Dendritic cell treated with granulocyte-macrophage colony-stimulating factor and Interleukin-4, amounts not matched to agents 40 ng/mL and 50 ng/mL, for 4 days (primary cell): Measurements from ENCODE around the gene KCNJ12.

ENCODE experiments used
- H3K27ac Mint-ChIP-seq: one replicate; pipeline ENCODE4 v1.8.0; 2022; ENCODE audit warnings: mild to moderate bottlenecking, mixed read lengths
- H3K27me3 Mint-ChIP-seq: one replicate; pipeline ENCODE4 v1.8.0; 2022; ENCODE audit warnings: mild to moderate bottlenecking, mixed read lengths
- H3K36me3 Mint-ChIP-seq: one replicate; pipeline ENCODE4 v1.8.0; 2022; ENCODE audit warnings: low read depth, mixed read lengths
- H3K4me1 Mint-ChIP-seq: one replicate; pipeline ENCODE4 v1.8.0; 2022; ENCODE audit warnings: low read depth, mixed read lengths
- H3K4me3 Mint-ChIP-seq: one replicate; pipeline ENCODE4 v1.8.0; 2022; ENCODE audit warnings: mild to moderate bottlenecking, moderate library complexity, mixed read lengths
- H3K9me3 Mint-ChIP-seq: one replicate; pipeline ENCODE4 v1.8.0; 2022; ENCODE audit warnings: mixed read lengths
- intact Hi-C: fragments of 100-400 bp; cut with micrococcal nuclease; formaldehyde crosslinking; loops from one replicate; pipeline ENCODE4 v1.15.0; 2022

The KCNJ12 gene

DNA sequence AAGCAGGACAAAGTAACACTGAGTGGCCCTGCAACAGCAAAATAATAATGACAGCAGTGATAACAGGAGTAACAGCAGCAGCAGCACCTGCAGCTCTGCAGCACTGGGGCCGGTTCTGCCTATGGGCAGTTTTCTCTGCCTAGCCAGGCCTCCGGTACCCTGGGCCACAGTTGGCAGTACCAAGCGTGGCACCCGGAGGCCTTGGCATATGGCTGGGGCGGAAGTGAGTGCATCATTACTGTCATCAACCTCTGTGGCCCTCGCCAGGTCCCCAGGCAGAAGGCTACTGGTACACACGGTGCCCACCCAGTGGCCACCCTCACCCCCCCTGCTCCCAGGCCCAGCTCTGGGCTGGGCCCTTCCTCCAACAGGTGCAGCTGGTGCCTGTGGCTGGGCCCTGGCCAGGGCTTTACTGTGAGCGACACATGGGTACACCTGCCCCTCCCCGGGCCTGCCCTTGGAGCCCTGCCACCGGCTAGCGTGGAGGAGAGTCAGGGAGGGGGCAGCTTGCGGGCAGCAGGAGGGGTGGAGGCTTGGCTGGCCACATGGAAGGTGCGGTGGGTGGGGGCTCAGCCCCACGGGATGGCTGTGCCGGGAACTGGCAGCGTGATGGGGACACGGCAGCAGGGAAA, 3.0 kb downstream of the KCNJ12 start:
- no peaks in the 10 kb centered on the region for H3K36me3 Mint-ChIP-seq
- H3K9me3 Mint-ChIP-seq = no peaks in the 10 kb centered on the region
- no peak overlapping the region for H3K27ac Mint-ChIP-seq
- intact Hi-C loops = no loop called here
- H3K27me3 Mint-ChIP-seq = peaks cover 47% of the 10 kb centered on the region
- H3K4me1 Mint-ChIP-seq = peaks cover 20% of the 10 kb centered on the region
- H3K4me3 Mint-ChIP-seq = no peak overlapping the region

DNA sequence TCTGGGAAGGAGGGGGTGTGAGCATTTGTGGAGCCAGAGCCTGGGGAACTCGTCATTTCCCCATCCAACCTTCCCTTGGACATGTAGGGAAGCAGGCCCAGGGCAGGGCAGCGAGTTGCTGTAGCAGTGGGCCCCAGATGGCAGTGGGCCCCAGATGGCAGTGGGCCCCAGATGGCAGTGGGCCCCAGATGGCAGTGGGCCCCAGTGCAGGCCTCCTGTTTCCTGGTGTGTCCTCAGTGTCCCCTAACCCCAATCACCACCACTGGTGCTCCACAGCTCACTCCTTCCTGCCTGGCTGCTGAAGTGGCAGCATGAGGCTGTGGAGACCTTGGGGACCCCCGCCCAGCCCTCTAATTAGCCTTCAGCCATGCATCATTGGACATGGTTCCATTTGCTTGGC, 4.5 kb downstream of the KCNJ12 start:
- Mint-ChIP-seq H3K4me3 (no peak overlapping the region), H3K27ac (no peak overlapping the region)

DNA sequence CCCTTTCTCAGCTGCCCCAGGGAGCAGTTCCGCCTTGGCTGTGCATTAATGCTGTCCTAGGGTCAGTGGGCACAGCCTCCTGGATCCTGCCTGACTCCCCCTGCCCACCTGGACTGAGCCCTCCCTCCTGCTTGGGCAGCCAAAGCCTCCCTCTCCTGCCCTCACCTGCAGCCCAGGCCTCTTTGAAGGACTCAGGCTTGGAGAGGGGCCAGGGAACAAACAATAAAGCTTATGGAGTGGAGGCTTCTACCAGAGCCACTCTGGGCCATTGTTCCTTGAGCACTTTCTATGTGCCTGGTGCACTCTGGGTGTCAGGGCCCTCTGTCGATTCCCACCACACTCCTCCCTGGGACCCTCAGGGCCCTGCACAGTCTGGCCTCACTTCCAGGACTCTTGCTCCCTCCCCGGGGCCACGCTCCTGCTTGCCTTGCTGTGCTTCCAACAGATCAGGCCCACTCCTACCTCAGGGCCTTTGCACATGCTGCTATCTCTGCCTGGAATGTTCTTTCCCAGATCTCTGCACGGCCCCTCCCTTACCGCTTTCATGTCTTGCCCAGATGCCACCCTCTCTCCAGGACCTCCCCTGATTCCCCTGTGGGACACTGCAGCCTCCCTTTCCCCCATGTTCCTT, 5.0 kb downstream of the KCNJ12 start:
- no peaks in the 10 kb centered on the region for H3K9me3 Mint-ChIP-seq
- no peak overlapping the region for H3K27ac Mint-ChIP-seq
- no peak overlapping the region for H3K4me3 Mint-ChIP-seq
- H3K27me3 Mint-ChIP-seq = peaks cover 28% of the 10 kb centered on the region
- no peaks in the 10 kb centered on the region for H3K36me3 Mint-ChIP-seq
- intact Hi-C loops = no loop called here
- peaks cover 14% of the 10 kb centered on the region for H3K4me1 Mint-ChIP-seq

More for the DNA sequence above, 4.5 kb downstream of the KCNJ12 start:
- Mint-ChIP-seq H3K9me3 (no peaks in the 10 kb centered on the region), H3K36me3 (no peaks in the 10 kb centered on the region), H3K27me3 (peaks cover 33% of the 10 kb centered on the region), H3K4me1 (peaks cover 14% of the 10 kb centered on the region)
- intact Hi-C loops = no loop called here

DNA sequence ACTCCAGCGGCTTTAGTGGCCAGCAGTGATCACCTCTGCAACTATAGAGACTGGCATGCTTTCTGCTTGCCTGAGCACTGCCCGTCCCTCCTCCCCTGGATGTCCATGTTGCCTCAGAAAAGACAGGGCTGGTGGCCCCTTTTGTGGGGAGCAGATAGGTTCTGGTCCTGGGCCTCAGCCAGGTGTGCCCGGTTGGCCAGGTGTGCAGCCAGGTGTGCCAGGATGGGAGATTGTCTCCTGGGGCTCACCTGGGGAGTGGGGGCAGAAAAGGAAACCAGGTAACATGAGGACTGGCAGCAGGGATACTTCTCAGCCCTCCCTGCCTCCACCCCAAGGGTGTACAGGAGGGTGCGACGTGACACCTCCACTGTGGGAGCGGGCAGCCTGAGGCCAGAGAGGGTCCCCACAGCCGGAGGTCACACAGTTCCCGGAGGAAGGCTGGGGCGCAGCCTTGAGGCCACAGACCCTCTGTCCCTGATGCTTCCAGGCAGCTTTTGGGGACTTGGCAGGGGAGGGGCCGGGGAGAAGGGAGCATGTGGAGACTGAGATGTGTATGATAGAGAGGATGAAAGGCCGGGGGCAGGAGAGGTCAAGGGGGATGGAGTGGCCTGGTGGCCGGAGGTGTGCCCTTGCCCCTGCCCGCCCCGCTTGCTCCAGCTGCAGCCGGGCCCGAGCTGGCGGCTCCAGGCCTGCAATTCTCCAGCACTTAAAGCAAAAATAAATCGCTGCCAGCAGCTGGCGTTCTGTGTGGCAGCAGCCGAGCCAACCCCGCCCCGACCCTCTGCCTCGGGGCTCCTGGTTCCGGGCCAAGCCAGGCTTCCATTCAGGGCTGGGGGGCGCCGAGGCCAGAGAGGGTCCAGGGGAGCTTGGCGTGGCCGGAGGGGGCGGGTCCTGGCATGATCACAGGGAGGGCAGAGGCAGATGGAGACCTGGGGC, 6.7 kb downstream of the KCNJ12 start:
- intact Hi-C loops = no loop called here
- H3K9me3 Mint-ChIP-seq = no peaks in the 10 kb centered on the region
- no peak overlapping the region for H3K27ac Mint-ChIP-seq
- H3K36me3 Mint-ChIP-seq = no peaks in the 10 kb centered on the region
- peaks cover 15% of the 10 kb centered on the region for H3K27me3 Mint-ChIP-seq
- no peak overlapping the region for H3K4me3 Mint-ChIP-seq
- H3K4me1 Mint-ChIP-seq = peaks cover 4% of the 10 kb centered on the region

DNA sequence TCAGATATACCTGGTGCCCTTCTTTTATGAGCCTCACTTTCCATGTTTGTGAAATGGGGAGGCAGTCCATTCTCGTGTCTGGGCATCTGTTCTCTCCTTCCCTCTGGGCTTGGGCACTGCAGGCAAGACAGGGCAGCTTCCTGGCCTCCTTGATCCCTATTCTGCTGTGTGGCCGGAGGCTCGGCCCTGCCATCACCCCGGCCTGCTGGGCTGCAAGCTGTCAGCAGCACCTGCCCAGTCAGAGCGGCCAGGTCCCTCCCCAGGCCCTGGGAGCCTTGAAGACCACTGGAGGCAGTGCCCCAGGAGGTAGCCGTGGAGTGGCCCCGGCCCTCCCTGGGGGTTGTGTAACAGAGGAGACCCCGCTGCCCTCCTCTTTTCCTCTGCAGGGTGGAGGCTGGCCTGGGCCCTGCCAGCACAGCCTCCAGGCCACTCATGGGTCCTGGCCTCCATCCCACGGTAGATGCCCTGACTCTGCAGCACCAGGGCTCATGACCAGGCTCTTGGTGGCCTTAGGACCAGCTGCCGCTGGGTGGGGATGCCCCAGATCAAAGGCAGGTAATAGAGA, 9.2 kb downstream of the KCNJ12 start:
- H3K27ac Mint-ChIP-seq = no peak overlapping the region
- no peaks in the 10 kb centered on the region for H3K36me3 Mint-ChIP-seq

DNA sequence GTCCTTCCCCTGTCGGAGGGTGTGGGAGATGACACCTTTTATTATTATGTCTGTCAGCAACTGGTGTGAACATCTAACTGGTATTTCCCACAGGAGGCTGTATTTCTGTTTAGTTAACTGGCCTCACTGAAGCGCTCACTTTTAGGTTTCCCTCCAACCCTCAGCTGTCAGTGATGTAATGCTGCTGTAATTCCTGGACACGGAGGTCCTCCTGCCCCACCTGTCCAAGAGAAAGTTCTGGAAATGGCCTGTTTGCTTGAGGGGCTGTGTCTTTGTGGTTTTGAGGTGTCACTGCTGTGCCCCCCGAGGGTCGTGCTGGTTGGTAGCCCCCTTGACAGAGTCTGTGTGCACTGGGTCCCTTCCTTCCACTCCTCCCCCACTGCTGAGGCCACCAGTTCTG, 11.5 kb downstream of the KCNJ12 start:
- Mint-ChIP-seq H3K9me3 (no peaks in the 10 kb centered on the region), H3K27ac (no peak overlapping the region)

More for the DNA sequence above, 9.2 kb downstream of the KCNJ12 start:
- Mint-ChIP-seq H3K4me3 (no peak overlapping the region), H3K4me1 (no peaks in the 10 kb centered on the region), H3K9me3 (no peaks in the 10 kb centered on the region), H3K27me3 (peaks cover 7% of the 10 kb centered on the region)
- intact Hi-C loops = no loop called here

GRCh38 chr17:21388066-21388465, 11.9 kb downstream of the KCNJ12 start:
- H3K4me1 Mint-ChIP-seq = no peaks in the 10 kb centered on the region
- no peaks in the 10 kb centered on the region for H3K9me3 Mint-ChIP-seq
- intact Hi-C loops = no loop called here
- peaks cover 10% of the 10 kb centered on the region for H3K27me3 Mint-ChIP-seq
- H3K4me3 Mint-ChIP-seq = no peak overlapping the region
- no peak overlapping the region for H3K27ac Mint-ChIP-seq
- no peaks in the 10 kb centered on the region for H3K36me3 Mint-ChIP-seq

More for the DNA sequence above, 11.5 kb downstream of the KCNJ12 start:
- Mint-ChIP-seq H3K4me1 (no peaks in the 10 kb centered on the region), H3K27me3 (peaks cover 10% of the 10 kb centered on the region), H3K4me3 (no peak overlapping the region), H3K36me3 (no peaks in the 10 kb centered on the region)
- intact Hi-C loops = no loop called here

GRCh38 chr17:21388944-21389343, 12.8 kb downstream of the KCNJ12 start:
- peaks cover 10% of the 10 kb centered on the region for H3K27me3 Mint-ChIP-seq
- no peaks in the 10 kb centered on the region for H3K36me3 Mint-ChIP-seq
- intact Hi-C loops = no loop called here
- no peak overlapping the region for H3K27ac Mint-ChIP-seq
- no peak overlapping the region for H3K4me3 Mint-ChIP-seq
- no peaks in the 10 kb centered on the region for H3K4me1 Mint-ChIP-seq
- H3K9me3 Mint-ChIP-seq = no peaks in the 10 kb centered on the region

- no peak overlapping the region for H3K4me3 Mint-ChIP-seq
- no peaks in the 10 kb centered on the region for H3K36me3 Mint-ChIP-seq
- no peaks in the 10 kb centered on the region for H3K9me3 Mint-ChIP-seq
- intact Hi-C loops = no loop called here
- no peaks in the 10 kb centered on the region for H3K4me1 Mint-ChIP-seq
- H3K27me3 Mint-ChIP-seq = peaks cover 10% of the 10 kb centered on the region
- no peak overlapping the region for H3K27ac Mint-ChIP-seq
Measured at GRCh38 chr17:21389394-21389793, 13.2 kb downstream of the KCNJ12 start.

GRCh38 chr17:21390294-21390693, 14.1 kb downstream of the KCNJ12 start:
- Mint-ChIP-seq H3K36me3 (no peaks in the 10 kb centered on the region), H3K4me3 (no peak overlapping the region), H3K27me3 (peaks cover 10% of the 10 kb centered on the region), H3K9me3 (no peaks in the 10 kb centered on the region), H3K4me1 (no peaks in the 10 kb centered on the region), H3K27ac (no peak overlapping the region)
- intact Hi-C loops = no loop called here

GRCh38 chr17:21392266-21392665, 16.1 kb downstream of the KCNJ12 start:
- Mint-ChIP-seq H3K4me1 (no peaks in the 10 kb centered on the region), H3K9me3 (no peaks in the 10 kb centered on the region), H3K27me3 (peaks cover 10% of the 10 kb centered on the region), H3K36me3 (no peaks in the 10 kb centered on the region), H3K4me3 (no peak overlapping the region), H3K27ac (no peak overlapping the region)
- intact Hi-C loops = no loop called here

DNA sequence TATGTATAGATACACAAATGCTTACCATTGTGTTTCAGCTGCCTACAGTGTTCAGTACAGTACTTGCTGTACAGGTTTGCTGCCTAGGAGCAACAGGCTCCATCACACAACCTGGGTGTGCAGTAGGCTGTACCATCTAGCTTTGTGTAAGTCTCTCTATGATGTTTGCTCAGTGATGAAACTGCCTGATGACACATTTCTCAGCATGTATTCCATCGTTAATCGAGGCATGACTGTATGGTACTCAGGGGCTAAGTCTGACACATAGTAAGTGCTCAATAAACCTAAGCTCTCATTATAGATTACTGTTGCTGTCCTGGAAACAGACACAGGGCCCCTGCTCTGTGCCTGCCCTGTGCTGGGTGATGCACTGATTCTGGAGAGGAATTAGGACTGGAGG, 18.1 kb downstream of the KCNJ12 start:
- Mint-ChIP-seq H3K4me1 (no peaks in the 10 kb centered on the region), H3K27ac (no peak overlapping the region), H3K4me3 (no peak overlapping the region), H3K27me3 (peaks cover 8% of the 10 kb centered on the region), H3K36me3 (no peaks in the 10 kb centered on the region), H3K9me3 (no peaks in the 10 kb centered on the region)
- intact Hi-C loops = no loop called here

GRCh38 chr17:21395764-21396163, 19.6 kb downstream of the KCNJ12 start:
- Mint-ChIP-seq H3K4me3 (no peak overlapping the region), H3K36me3 (no peaks in the 10 kb centered on the region), H3K27me3 (peaks cover 4% of the 10 kb centered on the region), H3K9me3 (no peaks in the 10 kb centered on the region), H3K4me1 (no peaks in the 10 kb centered on the region), H3K27ac (no peak overlapping the region)
- intact Hi-C loops = no loop called here

GRCh38 chr17:21396237-21396636, 20.1 kb downstream of the KCNJ12 start:
- Mint-ChIP-seq H3K9me3 (no peaks in the 10 kb centered on the region), H3K4me1 (no peaks in the 10 kb centered on the region)
- intact Hi-C loops = no loop called here

More at GRCh38 chr17:21396237-21396636, 20.1 kb downstream of the KCNJ12 start:
- H3K27ac Mint-ChIP-seq = no peak overlapping the region
- no peaks in the 10 kb centered on the region for H3K36me3 Mint-ChIP-seq
- H3K27me3 Mint-ChIP-seq = peaks cover 4% of the 10 kb centered on the region
- no peak overlapping the region for H3K4me3 Mint-ChIP-seq
